ENCODE results near the gene CTIF.

DNA sequence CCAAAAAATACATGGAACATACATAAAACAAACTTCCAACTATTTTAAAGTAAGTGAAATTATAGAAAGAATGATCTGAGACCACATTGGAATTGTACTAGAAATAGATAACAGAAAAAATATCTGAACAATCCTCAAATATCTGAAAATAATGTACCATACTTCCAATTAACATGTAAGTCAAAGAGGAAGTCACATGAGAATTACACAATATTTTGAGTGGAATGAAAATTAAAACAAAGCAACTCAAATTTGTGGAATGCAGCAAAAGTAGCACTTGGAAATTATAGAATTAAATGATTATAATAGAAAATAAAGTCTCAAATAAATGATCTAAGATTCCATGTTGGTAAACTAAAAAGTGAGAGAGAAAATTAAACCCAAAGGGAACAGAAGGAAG, 38.3 kb upstream of the CTIF start:
- TF ChIP-seq POU2F2 (IDR thresholded peaks at IDR 0.05; ENCODE audit: low read depth, low read length) (no peak), SPI1 (IDR thresholded peaks at IDR 0.05; ENCODE audit: low read depth, low read length) (no peak), POLR2A (IDR thresholded peaks at IDR 0.05; ENCODE audit: low read depth, low read length) (no peak), POLR2AphosphoS5 (IDR thresholded peaks at IDR 0.05; ENCODE audit: low read depth, low read length) (no peak), PAX5 (IDR thresholded peaks at IDR 0.05; ENCODE audit: insufficient read depth, low read length, severe bottlenecking) (no peak), TAF1 (IDR thresholded peaks at IDR 0.05; ENCODE audit: low read depth, low read length) (no peak)

Measured in GM12891 (cell line).